A549 treated with Mapracorat at 1 μM for 4 hours (cell line): Measurements from ENCODE around the gene SYT3. TPM values are rescaled to one million over a fixed set of nuclear protein-coding genes. Genes with fewer than 3 reads are reported as not detected.

Experiments used
- total RNA-seq: library from RNA; stranded (reverse); fragments of 200-300 nt; extraction: Qiagen RNA extraction; gene quantifications from 5 replicates; pipeline ENCODE4 v1.2.3, GENCODE V29; 2022

The SYT3 gene
- total RNA-seq = 0.33 to 1.0 TPM (median 0.50 TPM) in 5 replicates

GRCh38 chr19:50639121-50640112 lies at the start of gene SYT3:
TSS of gene SYT3 (minus strand) at chr19:50639881. CDS start at chr19:50637411, 2,470 bp downstream.

GRCh38 chr19:50649433-50650391 lies 10.0 kb upstream of the SYT3 start, which contains the start of gene C19orf81:
TSS of gene C19orf81 (plus strand) at chr19:50649445. CDS start at chr19:50649445, 0 bp downstream.

Other genes with a start within 250 kb of the SYT3 start
- gene SPIB, start 220.9 kb downstream of the SYT3 start, total RNA-seq = 0.06 to 0.45 TPM (median 0.24 TPM) in 5 replicates
- 0.03 TPM in 1 of 5 replicates, not detected in the others for gene MYBPC2, start 207.0 kb downstream of the SYT3 start, total RNA-seq
- 104 to 157 TPM (median 156 TPM) in 5 replicates for gene EMC10, start 163.4 kb downstream of the SYT3 start, total RNA-seq
- 1.5 to 2.5 TPM (median 2.1 TPM) in 5 replicates for gene GARIN5A, start 163.0 kb downstream of the SYT3 start, total RNA-seq
- gene JOSD2, start 128.7 kb downstream of the SYT3 start, total RNA-seq = 54.0 to 88.6 TPM (median 84.1 TPM) in 5 replicates
- not detected in 5 replicates for gene ASPDH, start 126.0 kb downstream of the SYT3 start, total RNA-seq
- 0.28 to 0.51 TPM (median 0.50 TPM) in 5 replicates for gene LRRC4B, start 71.4 kb downstream of the SYT3 start, total RNA-seq
- 3.3 to 13.3 TPM (median 11.5 TPM) in 5 replicates for gene C19orf81, start 9.6 kb upstream of the SYT3 start, total RNA-seq
- 0.02 to 0.34 TPM (median 0.20 TPM) in 5 replicates for gene SHANK1, start 79.9 kb upstream of the SYT3 start, total RNA-seq
- gene CLEC11A, start 83.5 kb upstream of the SYT3 start, total RNA-seq = 7.2 to 11.4 TPM (median 10.0 TPM) in 5 replicates
- not detected in 5 replicates for gene GPR32, start 130.6 kb upstream of the SYT3 start, total RNA-seq
- not detected in 5 replicates for gene ACP4, start 150.5 kb upstream of the SYT3 start, total RNA-seq
- 0.20 to 0.21 TPM (median 0.20 TPM) in 3 of 5 replicates, not detected in the others for gene KLK1, start 183.9 kb upstream of the SYT3 start, total RNA-seq
- gene KLK15, start 193.7 kb upstream of the SYT3 start, total RNA-seq = not detected in 5 replicates
- not detected in 5 replicates for gene KLK3, start 215.0 kb upstream of the SYT3 start, total RNA-seq
- gene KLK2, start 233.6 kb upstream of the SYT3 start, total RNA-seq = 0.40 TPM in 1 of 5 replicates, not detected in the others